Measurements from ENCODE around the gene TMPRSS11B.
A peak's percentile ranks its signal among the peaks of the same experiment; 100 is the strongest.
"Not testable (repeated sequence)": the region's sequence is repeated elsewhere in the genome, so short reads cannot be mapped to it uniquely, and the experiment has no call there.

TMPRSS11B gene

GRCh38 chr4:68245594-68245993, at the start of gene TMPRSS11B:
Gene TMPRSS11B, minus strand, starts transcription at chr4:68245694. Its CDS starts 136 bp downstream, at chr4:68245558.
- no peak for DNase-seq

GRCh38 chr4:68291256-68291655, 45.8 kb upstream of the TMPRSS11B start:
- DNase-seq, result no peak

- no peak for DNase-seq
These were observed 42.9 kb upstream of the TMPRSS11B start for GRCh38 chr4:68288393-68288740.

- no peak for DNase-seq
These were observed 42.4 kb upstream of the TMPRSS11B start for GRCh38 chr4:68287704-68288392.

GRCh38 chr4:68283714-68284113, 38.2 kb upstream of the TMPRSS11B start:
- no peak for DNase-seq

GRCh38 chr4:68283095-68283494, 37.6 kb upstream of the TMPRSS11B start:
- no peak for DNase-seq

GRCh38 chr4:68281796-68282740, 36.6 kb upstream of the TMPRSS11B start:
- DNase-seq, result not testable (repeated sequence)

GRCh38 chr4:68278029-68278428, 32.5 kb upstream of the TMPRSS11B start:
- DNase-seq, result no peak

GRCh38 chr4:68277627-68278026, 32.1 kb upstream of the TMPRSS11B start:
- DNase-seq, result no peak

GRCh38 chr4:68272860-68273259, 27.4 kb upstream of the TMPRSS11B start:
- peak; percentile 19 for DNase-seq

GRCh38 chr4:68272380-68272779, 26.9 kb upstream of the TMPRSS11B start:
- no peak for DNase-seq

- peak; percentile 60 for DNase-seq
These were observed 26.4 kb upstream of the TMPRSS11B start for GRCh38 chr4:68271851-68272357.

- DNase-seq, result peak; percentile 59
These were observed 22.0 kb upstream of the TMPRSS11B start for GRCh38 chr4:68267433-68267944.

- DNase-seq, result no peak
These were observed 19.5 kb upstream of the TMPRSS11B start for GRCh38 chr4:68264875-68265565.

GRCh38 chr4:68259191-68259590, 13.7 kb upstream of the TMPRSS11B start:
- DNase-seq, result no peak

GRCh38 chr4:68257719-68258118, 12.2 kb upstream of the TMPRSS11B start:
- DNase-seq, result no peak

GRCh38 chr4:68256284-68256683, 10.8 kb upstream of the TMPRSS11B start:
- DNase-seq, result no peak

- peak; percentile 0 for DNase-seq
These were observed 4.8 kb upstream of the TMPRSS11B start for GRCh38 chr4:68250151-68250930.

GRCh38 chr4:68249434-68249833, 3.9 kb upstream of the TMPRSS11B start:
- DNase-seq, result no peak

- no peak for DNase-seq
These were observed 4.9 kb downstream of the TMPRSS11B start for GRCh38 chr4:68240620-68241019.

GRCh38 chr4:68228568-68228967, 16.9 kb downstream of the TMPRSS11B start:
- DNase-seq, result no peak

GRCh38 chr4:68218044-68218443, 27.4 kb downstream of the TMPRSS11B start:
- no peak for DNase-seq
